Aorta (tissue), 5 donors: ENCODE data around the gene FGF2. TPM values are rescaled to one million over a fixed set of nuclear protein-coding genes. Genes with fewer than 3 reads are reported as not detected.
"Not testable (repeated sequence)": the region's sequence is repeated elsewhere in the genome, so short reads cannot be mapped to it uniquely, and the experiment has no call there.

Source experiments
- ATAC-seq: fragments of 200-7000 bp; cut with Tn5 transposase; one replicate; pipeline ENCODE4 v1.9.1; 2022; ENCODE audit warnings: moderate library complexity; ENCODE audit not compliant: low FRiP score
- DNase-seq, 2 donors: peaks; one replicate each; pipeline ENCODE4 v3.0.0-alpha.2; 2020
- H3K27ac ChIP-seq, 2 donors: one replicate each; pipeline ENCODE4 v1.5.1; 2013; ENCODE audit warnings: low read length in 2 of 2, mild to moderate bottlenecking in 2 of 2, moderate library complexity in 2 of 2, control low read depth in 1 of 2, inconsistent platforms in 1 of 2, low read depth in 1 of 2
- H3K27me3 ChIP-seq, 2 donors: one replicate each; pipeline ENCODE4 v1.6.1; 2013; ENCODE audit warnings: control low read depth in 1 of 2, low read length in 1 of 2, mild to moderate bottlenecking in 1 of 2, moderate library complexity in 1 of 2; ENCODE audit not compliant: insufficient read depth in 2 of 2, control insufficient read depth in 1 of 2
- H3K36me3 ChIP-seq, 2 donors: one replicate each; pipeline ENCODE4 v1.6.1; 2013; ENCODE audit warnings: control low read depth in 1 of 2, low read length in 1 of 2, mild to moderate bottlenecking in 1 of 2; ENCODE audit not compliant: insufficient read depth in 2 of 2, control insufficient read depth in 1 of 2
- H3K4me1 ChIP-seq, 2 donors: one replicate each; pipeline ENCODE4 v1.6.1; 2013; ENCODE audit warnings: low read length in 2 of 2, control low read depth in 1 of 2, mild to moderate bottlenecking in 1 of 2, moderate library complexity in 1 of 2; ENCODE audit not compliant: insufficient read depth in 2 of 2, control insufficient read depth in 1 of 2
- H3K4me3 ChIP-seq, 2 donors: one replicate each; pipeline ENCODE4 v1.5.1; 2013; ENCODE audit warnings: low read length in 2 of 2, control low read depth in 1 of 2, mild to moderate bottlenecking in 1 of 2
- H3K9me3 ChIP-seq: one replicate; pipeline ENCODE4 v1.6.1; 2013; ENCODE audit warnings: mild to moderate bottlenecking, low read length; ENCODE audit not compliant: control insufficient read depth
- WGBS, 2 donors: extraction: QIAGEN DNeasy Blood & Tissue Kit; methylation state at CpG; one replicate each; pipeline ENCODE4 v1.1.7; 2013; 5-methylcytosine and 5-hydroxymethylcytosine counted together
- intact Hi-C, 2 donors: fragments of 100-400 bp; cut with DNase I; formaldehyde crosslinking; loops; one replicate each; pipeline versions ENCODE4 v1.14.2 to v1.15.0; 2022
- polyA plus RNA-seq, 2 donors: library from polyadenylated mRNA; stranded (reverse); fragments of 200-250 nt; gene quantifications; one replicate each; pipeline ENCODE4 v1.2.3, GENCODE V29; 2013
- total RNA-seq, 2 donors: library from RNA; stranded (reverse); fragmentation: NEBNext Ultra II Directional; extraction: Animal tissue kit (Norgen Biotek cat#: 25700); gene quantifications; one replicate each; pipeline ENCODE4 v1.2.1, GENCODE V29; 2021
- donor health status: healthy with polysubstance abuse.
- donor health status: Bipolar disorder and iron deficiency.
- donor health status: DM: no; HTN: no; CAD: no.
- donor health status: DM: no; HTN: no; CAD: no.
- donor health status: DM: yes; HTN: yes; CAD: no.

The FGF2 gene
- total and polyA plus RNA-seq, 4 donors, result 8.8 to 35.9 (median 22.2) TPM

GRCh38 chr4:122786920-122787319 is 39.7 kb upstream of the FGF2 start:
- H3K4me1 ChIP-seq, DNase-seq, H3K4me3 ChIP-seq, H3K36me3 ChIP-seq, ATAC-seq, H3K9me3 ChIP-seq, intact Hi-C loops, H3K27ac ChIP-seq, H3K27me3 ChIP-seq: not testable (repeated sequence)
- WGBS, 2 donors, result 93 to 97% methylated on average over 1 of the region's 1 CpG

GRCh38 chr4:122787940-122788339 is 38.7 kb upstream of the FGF2 start:
- ATAC-seq, result no peak
- no peaks in the 10 kb centered on the region for H3K4me1 ChIP-seq
- H3K9me3 ChIP-seq, result no peaks in the 10 kb centered on the region
- no peak overlapping the region for H3K4me3 ChIP-seq
- H3K27me3 ChIP-seq, result no peaks in the 10 kb centered on the region
- H3K36me3 ChIP-seq, result no peaks in the 10 kb centered on the region
- DNase-seq, result no peak
- intact Hi-C loops, result no loop called here
- H3K27ac ChIP-seq, result no peak overlapping the region
- WGBS, 2 donors, result 75 to 76% methylated on average over 1 of the region's 1 CpG

- Histone ChIP-seq H3K4me3 (no peak overlapping the region), H3K4me1 (no peaks in the 10 kb centered on the region), H3K27me3 (no peaks in the 10 kb centered on the region), H3K9me3 (no peaks in the 10 kb centered on the region), H3K36me3 (no peaks in the 10 kb centered on the region), H3K27ac (no peak overlapping the region)
- intact Hi-C loops, result no loop called here
- DNase-seq (no peak), ATAC-seq (no peak)
- 96% methylated on average over 4 of the region's 4 CpGs for WGBS, 2 donors
Observed at GRCh38 chr4:122788935-122789334, 37.7 kb upstream of the FGF2 start.

GRCh38 chr4:122793811-122794210 is 32.8 kb upstream of the FGF2 start:
- DNase-seq (no peak), ATAC-seq (no peak)
- no peak overlapping the region for H3K27ac ChIP-seq
- no peak overlapping the region for H3K4me3 ChIP-seq
- intact Hi-C loops, result no loop called here
- H3K4me1 ChIP-seq, result no peaks in the 10 kb centered on the region
- H3K9me3 ChIP-seq, result no peaks in the 10 kb centered on the region
- no peaks in the 10 kb centered on the region for H3K36me3 ChIP-seq
- H3K27me3 ChIP-seq, result no peaks in the 10 kb centered on the region

GRCh38 chr4:122796801-122797404 is 29.7 kb upstream of the FGF2 start:
- 94 to 98% methylated on average over 4 of the region's 4 CpGs for WGBS, 2 donors
- no peaks in the 10 kb centered on the region for H3K27me3 ChIP-seq
- H3K36me3 ChIP-seq, result no peaks in the 10 kb centered on the region
- no peaks in the 10 kb centered on the region for H3K9me3 ChIP-seq
- no peaks in the 10 kb centered on the region for H3K4me1 ChIP-seq
- H3K27ac ChIP-seq, result peak overlapping the region in 1 of 2 donors; percentile 50
- ATAC-seq (no peak), DNase-seq (no peak)
- intact Hi-C loops, result no loop called here
- no peak overlapping the region for H3K4me3 ChIP-seq

GRCh38 chr4:122797405-122798094 is 29.1 kb upstream of the FGF2 start:
- DNase-seq (no peak), ATAC-seq (no peak)
- 96% methylated on average over 2 of the region's 2 CpGs for WGBS, 2 donors
- Histone ChIP-seq H3K4me1 (no peaks in the 10 kb centered on the region), H3K36me3 (no peaks in the 10 kb centered on the region), H3K27me3 (no peaks in the 10 kb centered on the region), H3K9me3 (no peaks in the 10 kb centered on the region), H3K4me3 (no peak overlapping the region), H3K27ac (peak overlapping the region in 1 of 2 donors; percentile 50)
- intact Hi-C loops, result no loop called here

GRCh38 chr4:122798101-122798500 is 28.5 kb upstream of the FGF2 start:
- ATAC-seq (peak; percentile 84), DNase-seq (peak in 1 of 2 donors; percentile 73)
- H3K4me3 ChIP-seq, result no peak overlapping the region
- no peaks in the 10 kb centered on the region for H3K4me1 ChIP-seq
- H3K27ac ChIP-seq, result peak overlapping the region in 1 of 2 donors; percentile 81
- no peaks in the 10 kb centered on the region for H3K27me3 ChIP-seq
- WGBS, 2 donors, result 13 to 15% methylated on average over 5 of the region's 5 CpGs
- no peaks in the 10 kb centered on the region for H3K36me3 ChIP-seq
- intact Hi-C loops, result no loop called here
- H3K9me3 ChIP-seq, result no peaks in the 10 kb centered on the region

- no peak for ATAC-seq
- intact Hi-C loops, result no loop called here
- Histone ChIP-seq H3K27ac (no peak overlapping the region), H3K4me1 (no peaks in the 10 kb centered on the region), H3K27me3 (no peaks in the 10 kb centered on the region), H3K4me3 (no peak overlapping the region), H3K9me3 (no peaks in the 10 kb centered on the region), H3K36me3 (peaks cover 0 to 1% of the 10 kb centered on the region in 2 donors)
- WGBS, 2 donors, result 89 to 94% methylated on average over 2 of the region's 2 CpGs
- DNase-seq, result no peak
Observed at GRCh38 chr4:122798917-122799316, 27.7 kb upstream of the FGF2 start.

- no peak overlapping the region for H3K27ac ChIP-seq
- no peaks in the 10 kb centered on the region for H3K9me3 ChIP-seq
- DNase-seq (no peak), ATAC-seq (no peak)
- no peaks in the 10 kb centered on the region for H3K27me3 ChIP-seq
- H3K4me3 ChIP-seq, result no peak overlapping the region
- no peaks in the 10 kb centered on the region for H3K4me1 ChIP-seq
- H3K36me3 ChIP-seq, result peaks cover 0 to 1% of the 10 kb centered on the region in 2 donors
- intact Hi-C loops, result no loop called here
- 83 to 85% methylated on average over 4 of the region's 4 CpGs for WGBS, 2 donors
Observed at GRCh38 chr4:122803788-122804208, 22.8 kb upstream of the FGF2 start.
